Measurements from ENCODE around the gene UBR4.

DNA sequence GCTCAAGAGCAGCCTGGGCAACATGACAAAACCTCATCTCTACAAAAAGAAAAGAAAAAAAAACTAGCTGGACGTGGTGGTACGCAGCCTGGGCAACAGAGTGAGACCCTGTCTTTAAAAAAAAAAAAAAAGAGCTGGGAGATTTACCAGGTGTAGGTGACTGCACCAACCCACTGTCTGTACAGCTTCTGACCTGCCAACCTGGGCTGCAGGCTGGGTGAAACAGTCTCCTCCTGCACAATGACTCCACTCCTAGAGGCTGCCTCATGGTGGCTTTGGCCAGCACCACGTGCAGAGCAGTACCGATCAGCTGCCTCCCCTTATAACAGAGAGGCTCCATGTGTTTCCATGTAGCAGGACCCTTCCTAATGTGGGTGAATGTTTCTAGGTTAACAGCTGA, 45.2 kb upstream of the UBR4 start:
- TF ChIP-seq EZH2phosphoT487 (IDR thresholded peaks at IDR 0.05; ENCODE audit: low read length) (no peak), EZH2 (optimal IDR thresholded peaks at IDR 0.05; ENCODE audit: low read depth, low read length) (no peak)
- TF ChIP-seq, protein P1, sequence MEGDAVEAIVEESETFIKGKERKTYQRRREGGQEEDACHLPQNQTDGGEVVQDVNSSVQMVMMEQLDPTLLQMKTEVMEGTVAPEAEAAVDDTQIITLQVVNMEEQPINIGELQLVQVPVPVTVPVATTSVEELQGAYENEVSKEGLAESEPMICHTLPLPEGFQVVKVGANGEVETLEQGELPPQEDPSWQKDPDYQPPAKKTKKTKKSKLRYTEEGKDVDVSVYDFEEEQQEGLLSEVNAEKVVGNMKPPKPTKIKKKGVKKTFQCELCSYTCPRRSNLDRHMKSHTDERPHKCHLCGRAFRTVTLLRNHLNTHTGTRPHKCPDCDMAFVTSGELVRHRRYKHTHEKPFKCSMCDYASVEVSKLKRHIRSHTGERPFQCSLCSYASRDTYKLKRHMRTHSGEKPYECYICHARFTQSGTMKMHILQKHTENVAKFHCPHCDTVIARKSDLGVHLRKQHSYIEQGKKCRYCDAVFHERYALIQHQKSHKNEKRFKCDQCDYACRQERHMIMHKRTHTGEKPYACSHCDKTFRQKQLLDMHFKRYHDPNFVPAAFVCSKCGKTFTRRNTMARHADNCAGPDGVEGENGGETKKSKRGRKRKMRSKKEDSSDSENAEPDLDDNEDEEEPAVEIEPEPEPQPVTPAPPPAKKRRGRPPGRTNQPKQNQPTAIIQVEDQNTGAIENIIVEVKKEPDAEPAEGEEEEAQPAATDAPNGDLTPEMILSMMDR (IDR thresholded peaks at IDR 0.05; ENCODE audit: low read length), result no peak
